GM19468 (cell line): ENCODE results near the gene SLC41A3.
"Not testable (repeated sequence)": the region's sequence is repeated elsewhere in the genome, so short reads cannot be mapped to it uniquely, and the experiment has no call there.

Experiments used
- ATAC-seq: cut with Tn5 transposase; IDR thresholded peaks from one replicate; pipeline ENCODE4 v1.9.1; 2021; ENCODE audit warnings: mild to moderate bottlenecking, moderate library complexity, moderate number of reproducible peaks; ENCODE audit not compliant: unreplicated experiment; ENCODE audit errors: extremely low read depth

The SLC41A3 gene

GRCh38 chr3:126014252-126014651 is 69.7 kb downstream of the SLC41A3 start:
- no peak for ATAC-seq

DNA sequence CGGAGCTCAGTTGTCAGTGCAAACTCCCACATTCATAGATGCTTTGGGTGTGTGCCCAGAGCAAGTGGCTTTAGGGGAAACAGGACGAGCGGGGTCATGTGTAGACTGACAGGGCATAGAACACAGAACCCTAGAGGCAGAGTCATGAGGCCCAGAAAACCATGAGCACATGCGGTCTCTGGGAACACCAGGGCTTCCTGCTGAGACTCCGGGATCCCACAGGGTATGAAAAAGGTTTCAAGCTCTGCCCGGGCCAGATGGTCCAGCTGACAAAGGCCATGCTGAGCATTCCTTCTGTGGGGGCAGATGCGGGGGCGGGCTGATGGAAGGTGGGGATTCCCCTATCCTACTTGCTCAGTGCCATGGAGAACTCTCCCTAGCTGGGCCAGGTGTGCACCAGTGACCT is 70.2 kb downstream of the SLC41A3 start:
- no peak for ATAC-seq

GRCh38 chr3:126009181-126009580 is 74.7 kb downstream of the SLC41A3 start:
- no peak for ATAC-seq

DNA sequence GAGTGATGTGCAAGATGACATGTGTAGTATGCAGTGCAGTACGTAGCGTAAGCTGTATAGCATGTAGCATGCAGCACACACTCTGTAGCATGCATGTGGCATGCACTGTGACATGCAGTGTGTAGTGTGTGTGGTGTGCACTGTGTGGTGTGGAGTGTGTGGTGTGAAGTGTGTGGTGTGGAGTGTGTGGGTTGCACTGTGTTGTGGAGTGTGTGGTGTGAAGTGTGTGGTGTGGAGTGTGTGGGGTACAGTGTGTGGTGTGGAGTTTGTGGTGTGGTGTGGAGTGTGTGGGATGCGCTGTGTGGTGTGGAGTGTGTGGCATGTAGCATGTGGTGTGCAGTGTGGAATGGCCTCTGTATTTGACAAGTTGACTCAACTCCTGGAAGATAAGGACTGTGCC is 75.7 kb downstream of the SLC41A3 start:
- no peak for ATAC-seq

- no peak for ATAC-seq
Observed at GRCh38 chr3:126005951-126006350, 78.0 kb downstream of the SLC41A3 start.

- ATAC-seq, result no peak
Observed at GRCh38 chr3:126004692-126005091, 79.2 kb downstream of the SLC41A3 start.

GRCh38 chr3:126004217-126004616 is 79.7 kb downstream of the SLC41A3 start:
- no peak for ATAC-seq

DNA sequence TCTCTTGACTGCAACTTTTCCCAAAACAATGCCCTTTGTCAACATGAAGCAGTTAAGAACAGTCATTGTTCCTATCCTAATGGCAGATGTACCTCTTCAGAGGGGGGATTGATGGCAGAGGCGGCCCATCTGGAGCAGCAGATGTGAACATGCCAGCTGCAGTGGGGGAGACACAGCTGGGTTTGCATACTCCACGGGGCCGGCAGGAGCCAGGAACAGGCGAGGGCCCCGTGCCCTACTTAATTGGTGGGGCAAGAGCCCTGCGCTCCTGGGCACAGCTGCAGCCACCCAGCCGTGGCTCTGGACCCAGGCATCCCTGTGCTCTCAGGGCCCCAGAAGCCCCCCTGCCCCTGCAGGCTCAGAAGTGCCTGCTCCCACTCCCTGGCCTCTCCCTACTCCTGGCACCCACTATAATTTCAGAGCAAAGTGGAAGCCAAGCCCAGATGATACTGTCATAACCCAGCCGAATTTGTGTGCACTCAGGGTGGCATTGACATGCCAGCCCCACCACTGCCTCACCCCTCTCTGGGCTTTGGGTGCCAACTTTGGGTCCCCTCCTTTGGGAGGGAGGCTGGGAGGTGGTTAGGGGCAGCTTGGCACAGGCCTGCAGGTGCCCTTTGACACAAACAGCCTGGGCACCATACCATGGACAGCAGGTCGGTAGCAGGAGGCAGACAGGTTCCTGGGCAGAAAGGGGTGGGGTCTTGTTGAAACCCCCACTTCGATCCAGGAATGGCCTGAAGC is 80.3 kb downstream of the SLC41A3 start:
- no peak for ATAC-seq

GRCh38 chr3:126002189-126002588 is 81.7 kb downstream of the SLC41A3 start:
- ATAC-seq, result no peak

GRCh38 chr3:125996751-125997150 is 87.2 kb downstream of the SLC41A3 start:
- ATAC-seq, result not testable (repeated sequence)

DNA sequence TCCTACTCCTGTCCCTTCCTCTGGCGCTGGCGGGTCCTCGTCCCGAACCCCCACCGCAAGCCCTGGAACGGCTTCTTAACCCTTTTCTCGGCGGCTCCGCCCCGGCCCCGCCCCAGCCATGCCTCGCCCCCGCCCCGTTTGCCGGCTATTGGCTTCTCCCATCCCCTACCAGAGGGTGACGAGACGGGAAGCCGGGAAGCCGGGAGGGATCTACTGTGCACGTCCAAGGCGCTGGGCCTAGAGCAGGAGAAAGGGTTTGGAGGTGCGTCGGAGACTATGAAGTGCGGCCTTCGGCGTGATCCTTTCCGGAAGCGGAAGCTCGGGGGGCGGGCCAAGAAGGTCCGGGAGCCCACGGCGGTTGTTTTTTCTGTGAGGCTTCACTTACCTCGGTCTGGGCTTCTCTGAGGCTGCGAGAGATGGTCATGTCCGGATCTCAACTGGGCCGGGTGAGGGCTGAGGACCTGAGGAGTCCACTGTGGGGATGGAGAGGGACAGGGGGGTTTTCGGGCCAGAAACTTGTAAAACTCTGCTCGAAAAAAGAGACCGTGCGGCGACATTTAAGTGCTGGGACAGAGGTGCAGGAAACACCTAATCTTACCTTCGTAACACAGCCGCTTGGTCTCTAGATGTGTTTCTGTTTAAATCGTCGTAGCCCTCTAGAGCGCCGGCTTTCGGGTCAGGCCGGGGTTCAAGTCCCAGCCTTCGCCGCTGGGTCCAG is 93.5 kb downstream of the SLC41A3 start:
- no peak for ATAC-seq

- ATAC-seq, result not testable (repeated sequence)
Observed at GRCh38 chr3:125984951-125985350, 99.0 kb downstream of the SLC41A3 start.

- not testable (repeated sequence) for ATAC-seq
Observed at GRCh38 chr3:125977104-125977503, 106.8 kb downstream of the SLC41A3 start.

DNA sequence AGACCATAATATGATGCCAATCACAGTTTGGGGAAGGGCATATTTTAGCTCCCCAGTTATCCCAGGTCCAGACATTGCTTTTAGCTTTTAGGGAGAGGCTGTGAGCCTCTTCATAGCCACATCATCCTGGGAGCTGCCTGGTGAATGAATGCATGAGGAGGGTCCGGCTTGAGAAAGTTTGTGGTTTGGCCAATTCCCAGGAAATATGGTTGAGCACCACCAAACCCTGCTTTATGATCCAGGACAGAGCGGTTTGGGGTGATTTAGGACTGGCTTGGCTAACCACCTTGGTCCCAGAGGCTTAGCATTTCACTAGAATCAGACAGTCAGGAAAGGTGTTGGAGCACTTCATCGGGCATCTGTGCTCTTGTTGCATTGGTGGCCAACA is 107.9 kb downstream of the SLC41A3 start:
- ATAC-seq, result not testable (repeated sequence)

DNA sequence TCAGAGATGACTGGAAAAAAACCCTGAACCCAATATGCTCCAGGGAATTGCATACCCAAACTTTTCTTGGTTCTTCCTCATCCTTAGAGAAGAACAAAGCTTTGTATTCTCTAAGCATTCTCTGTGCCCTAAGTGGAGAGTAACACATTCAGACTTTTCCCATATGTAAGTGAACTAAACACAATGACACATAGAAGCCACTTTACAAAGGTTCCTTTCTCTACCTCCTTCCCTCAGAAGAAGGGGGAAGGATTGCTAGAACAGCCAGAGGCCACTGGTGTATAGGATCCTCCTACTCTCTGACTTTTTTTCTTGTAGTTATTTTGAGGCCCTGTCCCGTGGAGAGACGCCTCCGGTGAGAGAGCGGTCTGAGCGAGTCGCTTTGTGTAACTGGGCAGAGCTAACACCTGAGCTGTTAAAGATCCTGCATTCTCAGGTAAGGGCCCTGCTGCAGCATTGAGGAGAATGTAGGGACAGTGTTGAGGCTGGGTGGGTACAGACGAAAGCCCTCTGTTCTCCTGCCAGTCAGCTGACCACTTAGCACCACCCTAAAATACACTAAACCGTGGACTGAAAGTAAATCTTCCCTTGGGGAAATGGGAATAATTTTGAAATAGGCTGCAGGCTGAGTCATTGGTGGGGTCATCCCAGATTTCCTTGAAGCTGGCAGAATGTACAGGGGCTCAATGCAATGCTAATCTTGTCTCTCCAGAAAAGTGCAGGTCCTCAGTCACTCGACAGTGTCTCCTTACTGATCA is 108.5 kb downstream of the SLC41A3 start:
- ATAC-seq, result not testable (repeated sequence)

DNA sequence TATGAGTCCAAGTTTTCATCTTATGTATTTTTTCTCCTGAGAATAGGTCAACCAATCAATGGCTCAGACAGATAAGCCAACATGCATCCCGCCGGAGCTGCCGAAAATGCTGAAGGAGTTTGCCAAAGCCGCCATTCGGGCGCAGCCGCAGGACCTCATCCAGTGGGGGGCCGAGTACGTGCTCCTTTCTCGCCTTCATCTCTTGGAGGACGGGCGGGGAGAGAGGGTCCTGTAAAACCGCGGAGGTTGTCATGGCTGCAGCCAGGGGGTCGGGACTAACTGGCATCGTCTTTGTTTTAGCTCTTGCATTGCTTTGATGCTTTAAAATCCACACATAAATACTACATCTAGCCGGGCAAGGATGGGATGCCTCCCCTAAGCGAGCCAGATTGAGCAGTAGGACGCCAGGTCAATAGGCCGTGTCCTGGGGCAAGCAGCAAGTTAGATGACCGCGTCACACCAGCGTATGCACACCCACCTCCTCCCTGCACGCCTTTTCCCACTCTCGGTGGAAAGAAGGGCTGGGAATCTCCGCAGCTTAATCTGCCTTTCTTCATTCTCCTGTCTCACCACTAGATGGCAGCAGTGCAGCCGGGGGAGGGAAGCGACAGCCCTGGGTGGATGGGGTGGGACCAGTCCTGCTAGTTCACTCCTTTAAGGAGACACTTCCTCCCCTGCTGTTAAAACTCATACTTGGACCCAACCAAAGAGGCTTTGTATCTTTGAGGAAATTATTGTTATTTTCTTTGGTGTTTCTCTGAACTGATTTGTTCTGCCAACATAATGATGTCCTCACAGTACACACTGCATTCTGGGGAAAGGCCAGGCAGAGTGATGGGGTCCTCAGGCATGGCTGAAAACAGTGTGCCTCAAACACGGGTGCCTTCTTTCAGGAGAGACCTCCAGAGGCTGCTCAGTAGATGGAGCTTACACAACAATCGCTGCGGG is 111.7 kb downstream of the SLC41A3 start:
- not testable (repeated sequence) for ATAC-seq

- not testable (repeated sequence) for ATAC-seq
Observed at GRCh38 chr3:125968701-125969592, 115.0 kb downstream of the SLC41A3 start, which contains the start of gene ROPN1B. Gene ROPN1B, plus strand, starts transcription at chr3:125969178. Its CDS starts 2,877 bp downstream, at chr3:125972055.

- ATAC-seq, result not testable (repeated sequence)
Observed at GRCh38 chr3:125968121-125968520, 115.8 kb downstream of the SLC41A3 start.

DNA sequence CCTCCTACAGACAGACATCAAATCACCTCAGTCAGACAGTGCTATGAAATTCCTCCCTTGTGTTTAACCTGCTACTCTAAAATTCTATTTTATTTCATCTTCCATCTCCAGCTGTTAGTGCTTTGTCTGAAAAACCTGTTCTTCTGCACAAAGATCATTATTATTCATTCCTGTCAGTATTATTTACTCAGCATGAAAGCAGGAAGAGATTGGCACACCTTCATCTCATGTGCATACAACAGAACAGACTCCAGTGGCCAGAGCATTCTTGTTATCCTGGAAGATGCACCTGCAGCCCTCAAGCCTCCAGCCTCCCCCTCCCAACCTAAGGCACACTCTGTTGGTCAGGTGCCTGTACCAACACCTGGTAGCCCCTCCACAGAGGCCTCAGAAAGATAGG is 116.8 kb downstream of the SLC41A3 start:
- no peak for ATAC-seq
